Mesendoderm (in vitro differentiated cells): ENCODE data around the gene MBTD1.

ENCODE experiments used
- DNase-seq: peaks from one replicate; pipeline ENCODE4 v3.0.0; 2013
- H2AK5ac ChIP-seq: 2 replicates; pipeline ENCODE4 v1.6.1; 2013; ENCODE audit warnings: low read length, inconsistent platforms
- H2BK120ac ChIP-seq: 2 replicates; pipeline ENCODE4 v1.6.1; 2013; ENCODE audit warnings: low read depth, mild to moderate bottlenecking, low read length, moderate library complexity, mixed read lengths
- H2BK15ac ChIP-seq: replicated peaks from 2 replicates; pipeline ENCODE4 v1.6.1; 2013; ENCODE audit warnings: low read depth, mild to moderate bottlenecking, moderate library complexity
- H2BK5ac ChIP-seq: 2 replicates; pipeline ENCODE4 v1.6.1; 2013; ENCODE audit warnings: low read length, inconsistent platforms
- H3K18ac ChIP-seq: 2 replicates; pipeline ENCODE4 v1.6.1; 2013; ENCODE audit warnings: mild to moderate bottlenecking, low read length, mixed read lengths
- H3K23ac ChIP-seq: one replicate; pipeline ENCODE4 v1.6.1; 2013; ENCODE audit warnings: low read length
- H3K27ac ChIP-seq: 2 replicates; pipeline ENCODE4 v1.5.1; 2013; ENCODE audit warnings: low read depth, mild to moderate bottlenecking, inconsistent platforms, low read length, moderate library complexity
- H3K27me3 ChIP-seq: 2 replicates; pipeline ENCODE4 v1.6.1; 2013; ENCODE audit warnings: low read length, control low read depth, mild to moderate bottlenecking, inconsistent platforms; ENCODE audit not compliant: insufficient read depth, poor library complexity
- H3K36me3 ChIP-seq: 2 replicates; pipeline ENCODE4 v1.6.1; 2013; ENCODE audit warnings: low read length, inconsistent platforms; ENCODE audit not compliant: control insufficient read depth, insufficient read depth
- H3K4ac ChIP-seq: one replicate; pipeline ENCODE4 v1.6.1; 2013; ENCODE audit warnings: low read depth, mild to moderate bottlenecking, low read length, moderate library complexity
- H3K4me1 ChIP-seq: 2 replicates; pipeline ENCODE4 v1.6.1; 2013; ENCODE audit warnings: low read depth, low read length, inconsistent platforms; ENCODE audit not compliant: control insufficient read depth
- H3K4me2 ChIP-seq: 2 replicates; pipeline ENCODE4 v1.6.1; 2013; ENCODE audit warnings: low read length
- H3K4me3 ChIP-seq: 2 replicates; pipeline ENCODE4 v1.5.1; 2013; ENCODE audit warnings: mild to moderate bottlenecking, low read length
- H3K56ac ChIP-seq: one replicate; pipeline ENCODE4 v1.6.1; 2013; ENCODE audit warnings: low read length
- H3K79me1 ChIP-seq: 2 replicates; pipeline ENCODE4 v1.6.1; 2013; ENCODE audit warnings: low read length, inconsistent platforms
- H3K79me2 ChIP-seq: 2 replicates; pipeline ENCODE4 v1.6.1; 2013; ENCODE audit warnings: mild to moderate bottlenecking, low read length; ENCODE audit not compliant: control insufficient read depth, insufficient read depth
- H3K9ac ChIP-seq: 2 replicates; pipeline ENCODE4 v1.6.1; 2013; ENCODE audit warnings: low read length, inconsistent platforms
- H4K5ac ChIP-seq: one replicate; pipeline ENCODE4 v1.6.1; 2013; ENCODE audit warnings: low read length
- H4K8ac ChIP-seq: one replicate; pipeline ENCODE4 v1.6.1; 2013; ENCODE audit warnings: low read depth, mild to moderate bottlenecking, control low read depth, low read length, moderate library complexity
- WGBS: extraction: QIAGEN DNeasy Blood & Tissue Kit; methylation state at CpG from one replicate; pipeline ENCODE4 v1.1.7; 2013; ENCODE audit warnings: low lambda C conversion rate, missing lambda C conversion rate; ENCODE audit not compliant: insufficient coverage; ENCODE audit errors: extremely low coverage; 5-methylcytosine and 5-hydroxymethylcytosine counted together

Gene MBTD1

DNA sequence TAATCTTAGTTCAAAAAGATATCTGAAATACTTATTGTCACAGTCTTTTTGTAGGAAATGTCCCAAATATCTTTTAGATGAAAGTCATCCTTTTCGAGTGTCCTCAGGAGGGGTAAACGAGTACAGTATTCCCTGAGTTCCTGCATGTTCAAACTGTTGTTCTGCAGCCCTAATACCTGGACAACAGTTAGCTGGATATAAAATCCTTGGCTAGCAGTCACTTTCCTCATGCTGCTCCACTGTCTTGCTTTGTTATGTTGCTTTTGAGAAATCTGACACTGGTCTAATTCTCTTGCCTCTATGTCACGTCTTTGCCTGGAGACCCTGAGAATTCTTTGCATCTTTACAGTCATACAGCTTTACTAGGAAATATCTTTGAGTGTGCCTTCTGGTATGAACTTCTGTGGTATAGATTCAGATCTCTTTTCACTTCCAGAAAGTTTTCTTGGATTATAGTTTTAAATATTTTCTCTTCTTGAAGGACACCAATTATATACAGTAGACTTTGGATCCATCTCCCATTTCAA lies 9.5 kb downstream of the MBTD1 start:
- no peak for DNase-seq
- Histone ChIP-seq H3K79me2 (peaks cover 3% of the 10 kb centered on the region), H3K27ac (no peak overlapping the region), H3K4ac (no peak overlapping the region), H3K4me3 (no peak overlapping the region), H3K4me1 (no peaks in the 10 kb centered on the region), H2BK5ac (no peak overlapping the region), H2BK15ac (no peak overlapping the region), H2BK120ac (no peak overlapping the region), H3K56ac (no peak overlapping the region), H3K79me1 (peaks cover 4% of the 10 kb centered on the region), H2AK5ac (no peak overlapping the region), H3K4me2 (no peak overlapping the region), H3K27me3 (no peaks in the 10 kb centered on the region), H3K9ac (no peak overlapping the region), H3K18ac (no peak overlapping the region), H3K23ac (no peak overlapping the region), H3K36me3 (peaks cover 2% of the 10 kb centered on the region), H4K5ac (no peak overlapping the region), H4K8ac (no peak overlapping the region)
- no CpG with 5 or more reads among the region's 3 CpGs for WGBS

- H3K4me2 ChIP-seq: no peak overlapping the region
- H3K79me1 ChIP-seq: peaks cover 2% of the 10 kb centered on the region
- no peak overlapping the region for H2BK15ac ChIP-seq
- peaks cover 2% of the 10 kb centered on the region for H3K36me3 ChIP-seq
- no peak overlapping the region for H3K4ac ChIP-seq
- H3K27me3 ChIP-seq: no peaks in the 10 kb centered on the region
- no peak overlapping the region for H3K9ac ChIP-seq
- H3K18ac ChIP-seq: no peak overlapping the region
- no peaks in the 10 kb centered on the region for H3K79me2 ChIP-seq
- H4K8ac ChIP-seq: no peak overlapping the region
- no peak overlapping the region for H2BK120ac ChIP-seq
- no peaks in the 10 kb centered on the region for H3K4me1 ChIP-seq
- WGBS: no CpG with 5 or more reads among the region's 1 CpG
- no peak overlapping the region for H3K27ac ChIP-seq
- no peak overlapping the region for H2BK5ac ChIP-seq
- H3K23ac ChIP-seq: no peak overlapping the region
- H3K56ac ChIP-seq: no peak overlapping the region
- H4K5ac ChIP-seq: no peak overlapping the region
- H2AK5ac ChIP-seq: no peak overlapping the region
- H3K4me3 ChIP-seq: no peak overlapping the region
- DNase-seq: no peak
Observed at GRCh38 chr17:51245535-51245934, 14.3 kb downstream of the MBTD1 start.

DNA sequence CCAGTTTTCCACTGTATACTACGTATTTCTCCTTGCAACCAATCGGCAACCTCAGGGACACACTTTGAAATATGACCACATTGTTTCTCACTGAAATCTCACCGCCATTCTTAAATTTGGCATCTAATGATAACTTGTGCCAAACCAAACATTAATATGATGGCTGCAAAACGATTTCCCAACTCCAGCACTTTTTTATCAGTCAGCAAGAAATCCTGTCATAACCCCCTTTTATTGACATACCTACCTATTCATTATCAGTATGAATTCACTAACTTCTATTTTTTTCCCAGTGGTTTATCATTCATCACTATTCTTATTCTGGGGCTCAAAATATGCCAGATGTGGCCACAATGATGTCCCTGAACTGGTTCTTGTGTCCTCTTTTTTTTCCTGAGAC lies 15.8 kb downstream of the MBTD1 start:
- H3K27me3 ChIP-seq: no peaks in the 10 kb centered on the region
- H3K4me3 ChIP-seq: no peak overlapping the region
- no peak overlapping the region for H3K4ac ChIP-seq
- DNase-seq: no peak
- no peak overlapping the region for H3K56ac ChIP-seq
- no peak overlapping the region for H2AK5ac ChIP-seq
- no peak overlapping the region for H3K4me2 ChIP-seq
- H4K8ac ChIP-seq: no peak overlapping the region
- H2BK120ac ChIP-seq: no peak overlapping the region
- H2BK5ac ChIP-seq: no peak overlapping the region
- no peaks in the 10 kb centered on the region for H3K79me2 ChIP-seq
- H3K23ac ChIP-seq: no peak overlapping the region
- no peak overlapping the region for H2BK15ac ChIP-seq
- WGBS: no CpG with 5 or more reads among the region's 4 CpGs
- no peak overlapping the region for H4K5ac ChIP-seq
- H3K18ac ChIP-seq: no peak overlapping the region
- no peaks in the 10 kb centered on the region for H3K79me1 ChIP-seq
- no peak overlapping the region for H3K27ac ChIP-seq
- H3K36me3 ChIP-seq: no peaks in the 10 kb centered on the region
- no peak overlapping the region for H3K9ac ChIP-seq
- no peaks in the 10 kb centered on the region for H3K4me1 ChIP-seq

- no peak for DNase-seq
- Histone ChIP-seq H2BK120ac (no peak overlapping the region), H3K4me3 (no peak overlapping the region), H2BK5ac (no peak overlapping the region), H3K79me1 (peaks cover 6% of the 10 kb centered on the region), H3K27ac (no peak overlapping the region), H3K18ac (no peak overlapping the region), H3K23ac (no peak overlapping the region), H4K8ac (no peak overlapping the region), H3K9ac (no peak overlapping the region), H3K79me2 (peaks cover 7% of the 10 kb centered on the region), H3K36me3 (no peaks in the 10 kb centered on the region), H3K4me2 (no peak overlapping the region), H4K5ac (no peak overlapping the region), H3K56ac (no peak overlapping the region), H2BK15ac (no peak overlapping the region), H3K4me1 (no peaks in the 10 kb centered on the region), H2AK5ac (no peak overlapping the region), H3K4ac (no peak overlapping the region), H3K27me3 (no peaks in the 10 kb centered on the region)
- WGBS: no CpG with 5 or more reads among the region's 2 CpGs
Observed at GRCh38 chr17:51240275-51240674, 19.6 kb downstream of the MBTD1 start.

GRCh38 chr17:51238255-51238887 lies 21.5 kb downstream of the MBTD1 start:
- Histone ChIP-seq H3K79me2 (peaks cover 10% of the 10 kb centered on the region), H3K79me1 (peaks cover 6% of the 10 kb centered on the region), H2BK120ac (no peak overlapping the region), H3K23ac (no peak overlapping the region), H4K8ac (no peak overlapping the region), H3K4me2 (no peak overlapping the region), H3K4me1 (no peaks in the 10 kb centered on the region), H2AK5ac (no peak overlapping the region), H3K4ac (no peak overlapping the region), H3K4me3 (no peak overlapping the region), H2BK15ac (no peak overlapping the region), H3K18ac (no peak overlapping the region), H3K9ac (no peak overlapping the region), H3K56ac (no peak overlapping the region), H3K27me3 (no peaks in the 10 kb centered on the region), H4K5ac (no peak overlapping the region), H2BK5ac (no peak overlapping the region), H3K27ac (no peak overlapping the region), H3K36me3 (no peaks in the 10 kb centered on the region)
- no peak for DNase-seq
- no CpG with 5 or more reads among the region's 6 CpGs for WGBS

DNA sequence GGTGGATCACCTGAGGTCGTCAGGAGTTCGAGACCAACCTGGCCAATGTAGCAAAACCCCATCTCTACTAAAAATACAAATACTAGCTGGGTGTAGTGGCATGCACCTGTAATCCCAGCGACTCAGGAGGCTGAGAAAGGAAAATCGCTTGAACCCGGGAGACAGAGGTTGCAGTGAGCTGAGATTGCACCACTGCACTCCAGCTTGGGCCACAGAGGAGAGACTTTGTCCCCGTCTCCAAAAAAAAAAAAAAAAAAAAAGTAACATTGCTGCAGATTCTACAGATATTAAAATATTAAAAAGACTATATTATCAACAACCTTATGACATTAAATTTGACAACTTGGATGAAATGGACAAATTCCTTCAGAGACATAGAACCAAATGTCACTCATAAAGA lies 25.7 kb downstream of the MBTD1 start:
- Histone ChIP-seq H3K4me2 (no peak overlapping the region), H3K56ac (no peak overlapping the region), H3K23ac (no peak overlapping the region), H4K8ac (no peak overlapping the region), H2BK15ac (no peak overlapping the region), H3K27me3 (no peaks in the 10 kb centered on the region), H3K36me3 (no peaks in the 10 kb centered on the region), H3K18ac (no peak overlapping the region), H3K79me1 (peaks cover 9% of the 10 kb centered on the region), H3K4me3 (no peak overlapping the region), H3K79me2 (peaks cover 24% of the 10 kb centered on the region), H4K5ac (no peak overlapping the region), H3K27ac (no peak overlapping the region), H2BK120ac (no peak overlapping the region), H2AK5ac (no peak overlapping the region), H3K9ac (no peak overlapping the region), H3K4me1 (no peaks in the 10 kb centered on the region), H2BK5ac (no peak overlapping the region), H3K4ac (no peak overlapping the region)
- WGBS: no CpG with 5 or more reads among the region's 6 CpGs
- no peak for DNase-seq
